ENCODE measurements around the gene CEP170B.

Gene CEP170B

DNA sequence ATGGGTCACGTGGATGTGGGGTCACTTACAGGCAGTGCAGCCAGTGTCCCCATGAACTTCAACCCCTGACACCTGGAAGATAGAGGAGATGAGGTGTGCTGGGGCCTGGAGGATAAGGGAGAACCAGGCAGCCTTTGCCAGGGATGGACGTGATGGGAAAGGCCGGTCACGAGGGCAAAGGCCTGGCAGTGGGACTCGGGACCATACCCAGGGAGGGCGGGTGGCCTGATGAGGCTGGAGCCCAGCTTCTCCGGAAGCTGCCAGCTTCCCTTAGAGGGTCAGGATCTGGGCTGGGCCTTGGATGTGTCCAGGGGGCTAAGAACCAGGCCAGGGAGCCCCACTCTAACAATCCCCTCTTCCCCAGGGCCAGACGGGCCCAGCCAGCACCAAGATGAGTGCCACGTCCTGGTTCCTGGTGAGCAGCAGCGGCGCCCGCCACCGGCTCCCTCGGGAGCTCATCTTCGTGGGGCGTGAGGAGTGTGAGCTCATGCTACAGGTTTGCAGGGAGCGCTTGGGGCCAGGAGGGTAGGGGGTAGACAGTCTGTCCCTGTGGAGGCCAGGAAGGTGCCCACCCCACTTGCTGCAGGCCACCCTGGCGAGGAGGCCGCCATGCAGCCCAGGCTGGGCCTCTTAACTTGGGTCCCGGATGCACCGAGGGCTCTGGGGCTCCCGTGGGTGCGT is 3.1 kb downstream of the CEP170B start:
- DNase-seq = no peak

DNA sequence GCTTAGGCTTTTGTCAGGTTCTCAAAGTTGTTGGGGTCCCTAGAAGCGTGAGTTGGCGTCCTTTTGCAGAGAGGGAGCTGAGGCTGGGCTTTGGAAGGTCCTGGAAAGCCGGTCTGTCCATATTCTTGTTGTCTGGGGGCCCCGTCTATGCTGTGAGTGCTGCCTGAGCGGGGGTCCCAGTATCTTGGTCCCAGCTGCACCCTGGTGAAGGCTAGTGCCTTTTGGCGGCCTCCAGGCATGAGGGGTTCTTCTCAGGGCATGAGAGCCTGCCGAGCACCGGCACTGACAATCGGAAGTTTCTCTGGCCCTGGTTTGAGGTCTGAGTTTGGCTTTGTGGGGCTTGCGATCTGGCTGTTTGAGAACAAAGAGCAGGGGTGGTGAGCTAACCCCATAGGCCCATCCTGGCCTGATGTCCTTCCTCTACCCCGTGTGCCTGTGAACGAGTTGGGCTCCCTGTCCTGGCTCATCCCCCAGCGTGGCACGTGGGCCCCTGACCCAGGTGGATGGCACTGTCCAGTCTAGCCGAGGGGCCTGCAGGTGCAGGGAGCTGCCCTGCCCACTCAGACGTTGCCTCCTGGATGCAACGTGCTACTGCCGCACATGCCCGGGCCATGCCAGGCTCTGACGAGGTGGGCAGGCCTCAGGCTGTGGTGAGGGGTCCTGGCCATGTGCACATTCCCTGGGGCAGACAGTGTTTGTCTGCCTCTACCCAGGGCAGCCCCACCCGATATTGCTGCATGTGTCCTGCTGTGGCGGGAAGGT is 3.9 kb downstream of the CEP170B start:
- DNase-seq = no peak

GRCh38 chr14:104869669-104870367 is 4.8 kb downstream of the CEP170B start:
- no peak for DNase-seq

DNA sequence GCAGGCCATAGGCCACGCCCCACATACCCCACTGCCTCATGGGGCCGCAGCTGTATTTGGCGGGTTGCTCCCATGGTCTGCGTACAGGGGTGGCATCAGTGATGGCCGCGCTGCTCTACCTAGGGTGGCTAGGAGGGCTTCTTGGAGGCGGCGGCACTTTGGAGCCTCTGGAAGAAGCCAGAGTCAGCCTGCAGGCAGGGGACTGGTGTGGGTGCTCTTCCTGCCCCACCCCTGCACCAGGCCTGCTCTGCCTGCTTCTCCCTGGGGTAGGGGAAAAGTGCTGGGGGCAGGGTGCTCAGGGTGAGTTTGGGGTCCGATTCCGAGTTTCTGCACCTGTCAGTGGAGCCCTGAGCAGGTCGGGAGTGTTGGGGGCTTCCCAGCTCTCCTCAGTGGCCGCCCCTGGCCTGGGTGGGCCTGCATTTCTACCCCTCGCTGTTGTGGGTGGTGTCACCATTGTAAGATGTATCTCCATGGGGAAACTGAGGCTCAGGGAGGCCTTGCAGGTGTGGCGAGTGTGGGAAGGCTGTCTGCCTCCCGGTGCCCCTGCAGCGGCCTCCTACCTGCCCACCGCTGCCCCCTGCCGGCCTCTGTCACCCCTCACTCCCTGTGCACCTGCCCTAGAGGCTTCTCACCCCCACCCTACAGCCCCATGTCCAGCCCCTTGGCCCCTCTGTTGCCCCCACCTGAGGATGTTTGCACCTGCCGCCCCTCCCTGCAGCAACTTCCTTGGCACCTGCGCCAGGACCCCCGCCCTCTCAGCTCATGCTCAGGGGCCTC is 5.5 kb downstream of the CEP170B start:
- peak; percentile 11 for DNase-seq

DNA sequence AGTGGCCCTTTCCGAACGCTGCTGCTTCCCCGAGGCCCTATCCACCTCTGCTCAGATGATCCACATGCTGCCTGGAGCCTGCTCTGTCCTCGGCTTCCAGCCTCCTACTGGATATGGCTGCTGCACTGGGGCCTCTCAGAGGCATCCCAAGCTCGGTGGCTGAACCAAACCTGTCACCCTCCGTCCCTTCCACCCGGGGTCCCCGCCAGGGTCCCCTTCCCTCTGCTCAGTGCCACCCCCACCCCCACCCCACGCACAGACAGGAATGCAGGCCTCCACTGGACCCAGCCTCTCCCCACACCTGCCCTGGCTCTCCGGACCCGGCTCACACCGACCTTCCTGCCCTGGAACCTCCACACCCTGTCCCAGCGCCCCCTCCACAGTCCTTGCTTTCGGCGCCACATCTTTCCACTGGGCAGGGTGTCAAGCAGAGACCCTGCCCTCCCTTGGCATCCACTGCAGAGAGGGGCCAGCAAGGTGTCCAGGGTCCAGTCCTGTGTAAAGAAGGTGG is 6.1 kb downstream of the CEP170B start:
- DNase-seq = no peak

GRCh38 chr14:104871656-104872468 is 6.8 kb downstream of the CEP170B start:
- no peak for DNase-seq

DNA sequence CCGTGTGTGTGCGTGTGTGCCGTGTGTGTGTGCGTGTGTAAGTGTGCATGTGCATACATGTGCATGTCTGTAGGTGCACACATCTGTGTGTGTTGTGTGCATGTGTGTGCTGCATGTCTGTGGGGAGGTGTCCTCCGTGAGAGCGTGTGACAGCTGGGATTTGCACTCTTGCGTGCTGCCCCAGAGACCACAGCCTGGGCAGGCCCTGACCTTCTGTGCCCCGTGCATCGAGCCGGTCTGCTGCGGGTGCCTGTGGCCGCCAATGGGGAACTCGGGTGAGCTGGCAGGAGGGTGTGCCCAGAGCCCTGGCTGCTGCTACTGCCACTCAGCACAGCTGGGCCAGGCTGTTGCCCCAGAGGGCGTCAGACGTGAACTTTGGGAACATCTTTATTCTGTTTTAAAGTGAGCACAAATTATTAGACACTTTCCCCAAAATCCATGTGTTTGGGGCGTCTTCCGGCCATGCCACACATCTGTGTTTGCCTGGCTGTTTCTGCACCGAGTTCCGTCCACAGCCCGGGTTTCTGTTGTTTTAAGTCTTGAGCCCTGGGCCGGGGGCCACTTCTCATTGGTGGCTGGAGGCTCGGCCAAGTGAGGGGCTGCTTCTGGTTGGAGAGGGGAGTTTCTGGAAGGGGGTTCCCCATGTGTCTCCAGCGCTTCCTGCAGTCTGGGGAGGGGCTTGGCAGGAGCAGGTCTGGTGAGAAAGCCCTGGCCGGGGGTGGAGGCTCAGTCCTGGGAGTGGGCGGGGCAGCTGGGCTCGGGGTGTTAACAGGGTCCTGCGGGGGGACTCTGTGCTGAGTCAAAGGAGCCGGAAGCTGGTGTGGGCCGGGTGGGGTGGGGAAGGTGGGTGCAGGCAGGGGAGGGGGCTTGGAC is 7.6 kb downstream of the CEP170B start:
- no peak for DNase-seq

DNA sequence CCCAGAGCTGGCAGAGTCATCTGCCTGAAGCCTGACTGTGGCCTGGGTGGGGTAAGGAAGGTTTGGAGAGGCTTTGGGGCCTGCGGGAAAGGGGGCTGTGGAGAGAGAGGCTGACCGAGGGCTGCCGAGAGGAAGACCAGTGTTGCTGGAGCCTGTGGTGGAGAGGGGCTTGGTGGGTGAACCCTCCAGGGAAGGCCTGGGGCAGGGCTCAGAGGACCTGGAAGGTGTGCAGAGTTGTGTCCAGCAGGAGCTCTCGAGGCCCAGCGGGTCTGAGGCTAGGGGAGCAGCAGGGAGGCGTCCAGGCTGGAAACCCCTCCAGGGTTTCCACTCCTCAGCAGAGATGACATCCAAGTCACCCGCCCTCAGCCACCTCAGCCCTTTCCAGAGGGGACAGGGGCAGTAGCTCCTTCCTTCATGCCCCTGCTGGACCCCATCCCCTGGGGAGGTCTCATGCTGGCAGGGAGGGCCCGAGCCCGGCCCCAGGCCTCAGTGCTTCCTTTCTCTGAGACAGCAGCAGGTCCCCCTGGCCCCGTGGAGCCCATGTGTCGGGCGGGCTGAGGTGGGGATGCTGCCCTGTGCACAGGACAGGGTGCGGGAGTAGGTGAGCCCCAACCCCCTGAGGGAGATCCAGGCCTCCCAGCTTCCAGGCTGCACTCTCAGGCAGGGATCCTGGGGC is 8.4 kb downstream of the CEP170B start:
- no peak for DNase-seq

DNA sequence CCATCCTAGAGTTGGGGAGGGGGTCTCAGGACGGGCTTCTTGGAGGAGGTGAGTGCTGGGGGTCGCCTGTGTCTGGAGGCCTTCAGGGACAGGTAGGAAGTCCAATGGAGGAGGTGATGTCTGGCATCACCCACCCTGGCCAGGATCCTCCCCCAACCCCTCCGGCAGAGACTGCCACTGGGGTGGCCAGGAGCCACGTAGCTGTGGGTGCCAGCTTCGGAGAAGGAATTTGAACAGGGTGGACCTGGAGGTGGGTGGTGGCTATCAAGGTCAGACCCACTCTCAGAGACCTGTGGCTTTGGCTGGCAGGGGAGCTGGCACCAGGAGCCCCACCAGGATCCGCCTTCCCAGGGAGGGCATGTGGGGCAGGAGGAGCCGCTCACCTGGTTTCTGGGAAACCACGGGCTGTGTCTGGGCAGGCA is 9.1 kb downstream of the CEP170B start:
- no peak for DNase-seq

DNA sequence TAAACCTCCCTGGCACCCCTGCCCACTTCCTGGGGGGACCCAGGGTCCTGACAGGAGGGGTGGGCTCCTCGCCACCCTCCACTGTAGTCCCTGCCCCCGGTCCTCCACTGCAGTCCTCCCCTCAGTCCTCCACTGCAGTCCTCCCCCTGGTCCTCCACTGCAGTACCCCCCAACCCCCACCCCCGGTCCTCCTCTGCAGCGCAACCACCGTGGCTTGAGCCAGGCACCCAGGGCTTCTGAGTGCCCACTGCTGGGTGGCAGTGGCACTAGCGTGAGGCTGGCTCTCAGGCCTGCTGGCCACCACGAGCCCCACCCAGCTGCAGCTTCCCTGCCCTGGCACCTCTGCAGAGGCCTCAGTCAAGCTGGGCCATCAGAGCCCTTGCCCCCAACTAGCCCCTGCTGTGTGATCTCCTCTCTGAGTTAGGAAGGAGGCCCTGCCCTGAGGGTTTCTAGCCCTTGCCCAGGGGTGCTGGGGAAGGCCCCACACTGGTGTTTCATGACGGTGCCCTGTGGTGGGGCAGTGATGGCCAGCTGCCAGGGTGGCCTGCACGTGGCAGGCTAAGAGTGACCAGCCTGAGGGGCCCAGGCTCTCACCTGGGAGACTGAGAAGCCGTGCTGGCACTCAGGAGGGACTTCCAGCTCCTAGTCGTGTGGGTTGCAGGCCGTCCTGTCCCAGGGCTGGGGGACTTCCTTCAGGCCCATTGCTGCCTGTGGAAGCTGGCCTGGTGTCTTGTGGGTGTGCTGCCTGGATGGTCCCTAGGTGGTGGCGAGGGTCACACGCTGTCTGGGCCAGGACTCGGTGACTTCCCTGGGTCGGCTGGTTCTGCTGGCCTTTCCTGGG is 9.7 kb downstream of the CEP170B start:
- no peak for DNase-seq

GRCh38 chr14:104875412-104875751 is 10.3 kb downstream of the CEP170B start:
- no peak for DNase-seq

DNA sequence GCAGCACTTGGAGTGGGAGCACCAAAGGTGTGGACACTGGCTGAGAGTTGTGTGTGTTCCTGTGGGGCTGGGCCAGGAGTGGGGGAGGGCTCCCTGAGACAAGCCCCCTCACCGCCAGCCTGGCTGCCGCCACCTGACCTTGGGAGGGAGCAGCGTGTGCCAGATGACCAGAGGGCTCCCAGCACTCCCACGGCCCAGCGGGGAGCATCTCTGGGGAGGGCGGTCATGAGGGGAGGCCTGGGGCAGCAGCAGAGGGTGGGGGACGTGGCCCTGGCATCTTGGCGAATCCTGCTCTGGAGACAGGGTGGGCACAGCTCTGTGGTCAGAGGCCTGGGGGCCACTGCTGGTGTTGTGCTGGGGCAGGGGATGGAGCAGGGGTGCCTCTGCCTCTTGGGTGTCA is 10.7 kb downstream of the CEP170B start:
- no peak for DNase-seq

DNA sequence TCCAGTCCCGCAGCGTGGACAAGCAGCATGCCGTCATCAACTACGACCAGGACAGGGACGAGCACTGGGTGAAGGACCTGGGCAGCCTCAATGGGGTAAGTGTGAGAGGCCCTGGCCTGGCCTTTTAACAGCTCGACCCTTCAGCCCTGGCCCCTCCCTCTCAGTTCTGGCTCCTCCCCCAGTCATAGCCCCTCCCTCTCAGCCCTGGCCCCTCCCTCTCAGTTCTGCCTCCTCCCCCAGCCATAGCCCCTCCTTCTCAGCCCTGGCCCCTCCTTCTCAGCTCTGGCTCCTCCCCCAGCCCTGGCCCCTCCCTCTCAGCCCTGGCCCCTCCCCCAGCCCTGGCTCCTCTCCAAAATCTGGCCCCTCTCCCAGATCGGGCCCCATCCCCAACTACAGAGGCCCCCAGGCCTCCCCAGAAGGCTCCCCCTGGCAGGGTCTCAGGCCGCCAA is 11.2 kb downstream of the CEP170B start:
- DNase-seq = peak; percentile 31

DNA sequence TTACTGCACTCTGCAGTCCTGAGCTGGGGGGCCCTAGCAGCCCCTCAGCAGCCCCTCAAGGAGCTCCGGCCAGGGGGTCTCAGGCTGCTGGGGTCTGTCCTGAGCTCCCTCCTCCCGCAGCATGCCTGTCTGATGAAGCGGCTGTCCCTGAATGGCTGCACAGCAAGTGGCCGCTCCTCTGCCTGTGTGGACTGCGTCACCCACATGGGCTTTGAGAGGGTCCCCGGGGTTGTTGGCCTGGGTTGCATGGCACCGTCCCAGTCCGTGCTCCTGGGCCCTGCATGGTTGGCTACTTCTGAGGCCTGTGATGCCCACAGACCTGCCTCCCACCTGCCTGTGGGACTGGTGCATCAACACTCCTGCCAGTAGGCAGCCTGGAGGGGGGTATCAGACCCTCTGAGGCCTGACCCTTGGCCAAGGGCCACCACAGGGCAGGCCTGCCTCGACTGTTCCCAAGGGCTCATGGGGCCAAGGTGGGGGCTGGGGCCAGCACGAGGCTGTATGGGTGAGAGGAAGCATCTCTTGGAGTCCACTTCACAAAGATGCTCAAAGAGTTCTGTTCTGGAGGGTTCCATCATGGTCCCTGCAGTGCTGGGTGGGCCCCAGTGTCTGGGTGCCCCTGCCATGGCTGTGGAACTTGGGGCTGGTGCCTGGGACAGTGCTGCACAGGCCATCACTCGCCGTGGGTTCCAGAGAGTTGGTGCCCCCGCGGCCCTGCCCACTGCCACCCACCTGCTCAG is 12.2 kb downstream of the CEP170B start:
- no peak for DNase-seq

DNA sequence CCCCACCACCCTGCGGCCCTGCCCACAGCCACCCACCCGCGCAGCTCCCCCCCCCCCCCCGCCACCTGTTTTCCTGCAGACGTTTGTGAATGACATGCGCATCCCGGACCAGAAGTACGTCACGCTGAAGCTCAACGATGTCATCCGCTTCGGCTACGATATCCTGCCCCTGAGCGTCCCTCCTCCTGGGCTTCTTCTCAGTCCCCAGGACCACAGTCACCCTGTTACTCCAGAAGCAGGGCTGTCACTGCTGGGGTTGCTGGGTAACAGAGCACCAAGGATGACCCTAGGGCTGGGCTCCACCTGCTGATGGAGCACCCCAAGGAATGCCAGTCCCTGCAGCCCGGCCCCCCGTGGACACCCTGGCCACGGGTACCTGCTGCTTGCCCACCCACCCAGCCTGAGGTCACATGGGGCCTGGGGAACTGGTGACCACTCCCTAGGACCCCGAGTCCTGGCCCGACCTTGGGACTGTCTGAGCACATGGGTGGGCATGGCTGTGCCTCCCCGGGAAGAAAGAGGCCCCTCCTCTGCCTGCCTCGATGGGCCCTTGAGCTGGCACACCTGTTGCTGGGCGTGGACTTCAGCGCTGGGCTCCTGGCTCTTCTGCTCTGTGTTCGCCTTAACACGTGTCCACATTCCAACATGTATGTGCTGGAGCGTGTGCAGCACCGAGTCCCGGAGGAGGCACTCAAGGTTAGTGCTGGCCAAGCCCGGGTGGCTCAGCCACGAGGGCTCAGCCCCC is 12.9 kb downstream of the CEP170B start:
- DNase-seq = no peak

DNA sequence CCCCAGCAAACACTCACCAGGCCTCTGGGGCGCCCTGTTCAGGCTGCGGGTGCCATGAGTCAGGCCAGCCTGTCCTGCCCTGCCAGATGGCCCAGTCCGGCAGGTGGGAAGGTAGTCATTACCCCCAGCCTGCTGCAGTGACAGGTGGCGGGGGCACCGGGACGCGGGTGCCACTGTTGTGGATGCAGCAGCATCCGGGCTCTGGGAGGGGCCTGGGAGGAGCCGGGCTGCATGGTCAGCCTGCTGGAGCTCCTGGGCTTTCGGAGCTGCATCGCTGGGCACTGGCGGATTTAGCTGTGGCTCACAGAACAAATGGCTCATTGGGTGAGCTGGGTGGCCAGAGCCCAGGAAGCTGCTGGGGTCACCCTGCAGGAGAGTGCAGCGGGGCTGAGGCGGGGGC is 13.5 kb downstream of the CEP170B start:
- DNase-seq = no peak

DNA sequence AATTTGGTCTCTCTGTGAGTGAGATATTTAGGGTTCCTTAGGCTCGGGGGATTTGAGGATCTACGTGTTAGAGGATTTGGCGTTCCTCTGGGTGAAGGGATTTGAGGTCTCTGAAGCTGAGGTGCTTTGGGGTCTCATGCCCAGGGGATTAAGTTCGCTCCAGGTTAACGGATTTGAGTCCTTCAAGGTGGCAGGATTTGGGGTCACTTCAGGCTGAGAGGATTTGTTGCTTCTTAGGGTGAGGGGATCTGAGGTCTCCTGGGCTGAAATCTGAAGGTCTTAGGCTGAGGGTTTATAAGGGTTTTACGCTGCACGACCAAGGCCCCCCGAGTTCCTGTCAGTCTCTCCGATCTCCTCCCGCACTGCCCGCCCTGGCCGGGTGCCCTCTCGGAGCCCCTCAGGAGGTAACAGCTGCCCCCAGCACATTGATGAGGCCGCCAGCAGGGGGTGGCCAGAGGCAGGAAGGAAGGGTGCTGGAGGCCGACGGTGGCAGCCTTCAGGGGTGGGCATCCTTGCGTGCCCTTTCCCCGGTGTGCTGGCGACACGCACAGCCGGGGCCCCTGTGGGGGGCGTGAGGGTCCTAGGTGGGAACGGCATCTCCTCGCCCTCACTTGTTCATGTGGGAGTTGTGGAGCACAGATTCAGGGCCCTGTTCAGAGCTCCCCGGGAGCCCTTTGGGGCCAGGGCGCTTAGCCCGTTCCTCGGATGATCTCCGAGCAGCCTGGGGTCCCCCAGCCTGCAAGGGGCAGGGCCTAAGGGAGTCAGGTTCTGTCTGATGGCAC is 14.3 kb downstream of the CEP170B start:
- no peak for DNase-seq
